Vagina (tissue), 2 donors: ENCODE data around the gene TMEM171.

Experiments
- CTCF ChIP-seq, 3 experiments: fragments of 450-650 bp in 2 of 3; fragments of 200-600 bp in 1 of 3; sonication (generic) in 1 of 3; IDR thresholded peaks; one replicate each; pipeline ENCODE4 v1.5.1; 2017 to 2019; ENCODE audit warnings: antibody characterized with exemption in 3 of 3, mild to moderate bottlenecking in 2 of 3, moderate library complexity in 2 of 3
- POLR2AphosphoS5 ChIP-seq, 2 donors: sonication (generic); formaldehyde crosslinking; IDR thresholded peaks; one replicate each; pipeline ENCODE4 v1.9.0; 2017; ENCODE audit warnings: antibody characterized with exemption in 2 of 2, mild to moderate bottlenecking in 2 of 2, low read depth in 1 of 2; ENCODE audit not compliant: insufficient read depth in 1 of 2

GRCh38 chr5:73180566-73180965 lies 60.2 kb downstream of the TMEM171 start:
- TF ChIP-seq CTCF (IDR thresholded peaks at IDR 0.05) (no peak), POLR2AphosphoS5 (IDR thresholded peaks at IDR 0.05; ENCODE audit: insufficient read depth in 1 of 2, low read depth in 1 of 2) (no peak)
